GM12878 (cell line): ENCODE results near the gene SPRYD3.
"Not testable (repeated sequence)": the region's sequence is repeated elsewhere in the genome, so short reads cannot be mapped to it uniquely, and the experiment has no call there.

Experiments
- BHLHE40 ChIP-seq, 2 experiments: fragments of 450-650 bp in 1 of 2; IDR thresholded peaks; 2 replicates each; pipeline ENCODE4 v1.6.1; 2011 to 2017; ENCODE audit warnings: low read depth in 2 of 2, borderline replicate concordance in 1 of 2, improper control_type of control experiment in 1 of 2, low read length in 1 of 2, mild to moderate bottlenecking in 1 of 2
- CTCF ChIP-seq, 3 experiments: IDR thresholded peaks in 2 of 3; conservative IDR thresholded peaks in 1 of 3; 2 replicates each; pipeline ENCODE4 v1.5.1; 2011; ENCODE audit warnings: low read depth in 3 of 3, low read length in 3 of 3, mild to moderate bottlenecking in 3 of 3, control low read depth in 2 of 3, moderate library complexity in 2 of 3, inconsistent platforms in 1 of 3, mixed read lengths in 1 of 3; ENCODE audit not compliant: control insufficient read depth in 2 of 3, insufficient read depth in 1 of 3; ENCODE audit errors: extremely low read depth in 1 of 3
- POLR2AphosphoS5 ChIP-seq: IDR thresholded peaks from 2 replicates; pipeline ENCODE4 v1.6.1; 2011; ENCODE audit warnings: mild to moderate bottlenecking, low read length, inconsistent platforms
- RAD21 ChIP-seq: IDR thresholded peaks from 2 replicates; pipeline ENCODE4 v1.6.1; 2011; ENCODE audit warnings: mild to moderate bottlenecking, low read depth, low read length, moderate library complexity; ENCODE audit not compliant: insufficient read depth
- SMARCA5 ChIP-seq: fragments of 450-650 bp; IDR thresholded peaks from 2 replicates; pipeline ENCODE4 v1.6.1; 2017; ENCODE audit warnings: mild to moderate bottlenecking

GRCh38 chr12:53094796-53095595, 15.8 kb upstream of the SPRYD3 start:
- not testable (repeated sequence) for TF ChIP-seq CTCF (IDR thresholded peaks at IDR 0.05 in 2 of 3, conservative IDR thresholded peaks at IDR 0.05 in 1 of 3; ENCODE audit: control insufficient read depth in 2 of 3, extremely low read depth in 1 of 3, insufficient read depth in 1 of 3, low read depth in 3 of 3, low read length in 3 of 3); RAD21; POLR2AphosphoS5; BHLHE40 (IDR thresholded peaks at IDR 0.05; ENCODE audit: borderline replicate concordance in 1 of 2, low read depth in 2 of 2, low read length in 1 of 2); SMARCA5
